ENCODE data around the gene SH3RF1. TPM values are rescaled to one million over a fixed set of nuclear protein-coding genes. Genes with fewer than 3 reads are reported as not detected.

The SH3RF1 gene
- total and polyA plus RNA-seq, 8 donors = 3.4 to 47.8 (median 18.9) TPM

DNA sequence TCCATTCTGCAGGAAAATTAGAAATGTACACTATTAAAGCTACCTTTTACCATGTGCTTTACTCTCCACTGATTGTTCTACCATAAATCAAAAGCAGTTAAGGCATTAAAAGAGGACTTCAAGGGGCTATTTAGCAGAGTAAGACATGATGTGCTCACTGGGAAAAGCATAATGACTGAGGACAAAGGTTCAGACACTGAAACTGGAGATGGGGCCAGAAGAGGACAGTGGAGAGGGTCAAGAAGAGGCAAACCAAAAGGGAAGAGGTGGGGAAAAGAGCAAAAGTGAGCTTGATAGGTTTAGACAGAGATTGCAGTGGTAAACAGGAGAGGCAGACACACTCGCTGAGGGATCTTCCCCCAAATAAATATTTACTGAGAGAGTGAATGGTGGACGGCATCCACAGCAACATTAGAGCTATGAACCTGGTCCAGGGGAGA, 23.8 kb downstream of the SH3RF1 start:
- Histone ChIP-seq H3K36me3 (no peaks in the 10 kb centered on the region), H3K4me3 (no peak overlapping the region), H3K4me1 (peaks cover 17 to 87% (median 47%) of the 10 kb centered on the region in 4 donors), H3K9me3 (no peaks in the 10 kb centered on the region), H3K27me3 (no peaks in the 10 kb centered on the region), H3K27ac (peak overlapping the region in 1 of 5 donors; percentile 18)
- DNase-seq = no peak
- WGBS, 5 donors = 33 to 65% (median 36%) methylated on average over 2 of the region's 2 CpGs
- TF ChIP-seq EP300 (IDR thresholded peaks at IDR 0.05) (no peak), POLR2AphosphoS5 (IDR thresholded peaks at IDR 0.05) (no peak), POLR2A (IDR thresholded peaks at IDR 0.05) (no peak)
- TF ChIP-seq, protein P1, sequence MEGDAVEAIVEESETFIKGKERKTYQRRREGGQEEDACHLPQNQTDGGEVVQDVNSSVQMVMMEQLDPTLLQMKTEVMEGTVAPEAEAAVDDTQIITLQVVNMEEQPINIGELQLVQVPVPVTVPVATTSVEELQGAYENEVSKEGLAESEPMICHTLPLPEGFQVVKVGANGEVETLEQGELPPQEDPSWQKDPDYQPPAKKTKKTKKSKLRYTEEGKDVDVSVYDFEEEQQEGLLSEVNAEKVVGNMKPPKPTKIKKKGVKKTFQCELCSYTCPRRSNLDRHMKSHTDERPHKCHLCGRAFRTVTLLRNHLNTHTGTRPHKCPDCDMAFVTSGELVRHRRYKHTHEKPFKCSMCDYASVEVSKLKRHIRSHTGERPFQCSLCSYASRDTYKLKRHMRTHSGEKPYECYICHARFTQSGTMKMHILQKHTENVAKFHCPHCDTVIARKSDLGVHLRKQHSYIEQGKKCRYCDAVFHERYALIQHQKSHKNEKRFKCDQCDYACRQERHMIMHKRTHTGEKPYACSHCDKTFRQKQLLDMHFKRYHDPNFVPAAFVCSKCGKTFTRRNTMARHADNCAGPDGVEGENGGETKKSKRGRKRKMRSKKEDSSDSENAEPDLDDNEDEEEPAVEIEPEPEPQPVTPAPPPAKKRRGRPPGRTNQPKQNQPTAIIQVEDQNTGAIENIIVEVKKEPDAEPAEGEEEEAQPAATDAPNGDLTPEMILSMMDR (IDR thresholded peaks at IDR 0.05) = no peak
- intact Hi-C loops (cut with DNase I; ENCODE audit: low total_unique reads) = no loop called here

DNA sequence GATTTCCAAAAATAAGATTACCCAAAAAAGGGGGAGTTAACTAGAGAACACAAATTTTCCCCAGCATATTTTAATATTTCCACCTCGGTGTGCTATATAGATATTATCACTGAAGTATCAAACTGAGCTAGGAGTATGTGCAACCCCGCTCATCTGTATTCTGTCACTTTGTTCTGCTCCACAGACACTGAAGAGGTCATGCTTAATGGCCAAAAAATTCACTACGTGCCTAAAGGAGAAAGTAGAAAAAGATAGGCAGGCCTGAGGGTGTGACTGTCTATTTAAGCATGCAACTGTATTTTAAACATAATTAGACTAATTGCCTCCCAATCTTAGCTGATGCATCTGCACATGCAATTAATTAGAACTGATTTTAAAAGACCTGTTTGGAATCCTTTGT, 24.5 kb downstream of the SH3RF1 start:
- TF ChIP-seq, protein P1 (IDR thresholded peaks at IDR 0.05) = no peak
- no peak for TF ChIP-seq POLR2AphosphoS5 (IDR thresholded peaks at IDR 0.05)
- TF ChIP-seq EP300 (IDR thresholded peaks at IDR 0.05) = no peak
- no peak for TF ChIP-seq POLR2A (IDR thresholded peaks at IDR 0.05)
- DNase-seq = no peak
- intact Hi-C loops (cut with DNase I; ENCODE audit: low total_unique reads) = no loop called here
- no peak overlapping the region for H3K4me3 ChIP-seq
- no peaks in the 10 kb centered on the region for H3K36me3 ChIP-seq
- no peaks in the 10 kb centered on the region for H3K9me3 ChIP-seq
- H3K27me3 ChIP-seq = no peaks in the 10 kb centered on the region
- H3K4me1 ChIP-seq = peaks cover 16 to 85% (median 44%) of the 10 kb centered on the region in 4 donors
- WGBS, 5 donors = 65 to 80% (median 77%) methylated on average over 3 of the region's 3 CpGs
- no peak overlapping the region for H3K27ac ChIP-seq

DNA sequence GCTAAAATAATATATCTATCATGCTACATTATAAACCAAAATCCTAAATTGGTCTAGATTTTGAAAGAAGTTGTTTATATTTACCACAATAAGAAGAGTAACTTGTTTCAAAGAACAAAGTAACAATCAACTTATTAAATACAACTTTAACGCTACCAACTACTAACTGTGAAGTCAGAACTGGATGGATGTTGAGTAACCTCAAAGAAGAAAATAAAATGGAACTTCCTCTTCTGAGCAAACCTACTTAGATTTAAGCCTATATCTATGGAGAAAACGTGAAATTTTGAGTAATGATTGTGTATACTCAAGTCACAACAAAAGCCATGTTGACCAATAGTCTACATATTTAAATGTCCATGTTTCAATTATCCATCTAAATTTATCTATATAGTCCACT, 25.7 kb downstream of the SH3RF1 start:
- Histone ChIP-seq H3K4me1 (peaks cover 11 to 74% (median 40%) of the 10 kb centered on the region in 4 donors), H3K27me3 (no peaks in the 10 kb centered on the region), H3K9me3 (no peaks in the 10 kb centered on the region), H3K4me3 (no peak overlapping the region), H3K36me3 (no peaks in the 10 kb centered on the region), H3K27ac (no peak overlapping the region)
- 74 to 82% (median 79%) methylated on average over 2 of the region's 2 CpGs for WGBS, 5 donors
- intact Hi-C loops (cut with DNase I; ENCODE audit: low total_unique reads) = no loop called here
- TF ChIP-seq, protein P1 (IDR thresholded peaks at IDR 0.05) = no peak
- TF ChIP-seq EP300 (IDR thresholded peaks at IDR 0.05) (no peak), POLR2A (IDR thresholded peaks at IDR 0.05) (no peak), POLR2AphosphoS5 (IDR thresholded peaks at IDR 0.05) (no peak)
- no peak for DNase-seq

DNA sequence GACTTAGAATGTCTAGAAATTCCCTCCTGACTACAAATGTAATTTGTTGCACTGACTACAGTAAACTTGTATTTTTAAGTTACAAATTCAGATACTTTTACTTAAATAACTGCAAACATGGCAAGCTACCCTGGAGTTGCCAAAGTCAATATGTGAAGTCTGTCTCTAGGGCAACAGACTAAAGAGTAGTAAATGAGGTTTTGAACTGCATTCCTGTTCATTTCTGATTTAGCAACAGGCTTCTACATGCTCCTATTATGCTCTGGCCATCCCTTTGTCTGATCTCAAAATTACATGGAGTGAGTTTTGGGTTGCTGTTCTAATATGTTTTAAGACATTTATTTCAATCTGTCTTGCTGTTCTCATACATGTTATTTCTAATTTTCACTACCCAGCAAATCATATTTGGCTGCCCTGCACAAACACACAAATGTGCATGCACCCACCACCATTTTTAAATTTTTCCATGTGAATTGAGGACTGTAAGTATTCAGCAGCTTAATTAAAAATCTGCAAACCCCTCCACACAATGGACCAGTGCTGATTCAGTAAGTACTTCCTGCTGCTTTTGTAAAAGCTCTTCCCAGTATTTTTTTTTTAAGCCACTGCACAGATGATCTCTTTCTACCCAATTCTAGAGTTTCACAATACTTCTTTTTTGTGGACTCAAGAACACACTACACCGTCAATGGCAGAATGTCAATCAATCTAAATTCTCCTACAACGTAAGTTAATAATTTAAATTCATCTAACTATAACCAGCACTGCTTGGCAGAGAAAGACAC, 26.7 kb downstream of the SH3RF1 start:
- Histone ChIP-seq H3K4me3 (no peak overlapping the region), H3K27me3 (no peaks in the 10 kb centered on the region), H3K4me1 (peaks cover 10 to 71% (median 38%) of the 10 kb centered on the region in 4 donors), H3K36me3 (no peaks in the 10 kb centered on the region), H3K27ac (no peak overlapping the region), H3K9me3 (no peaks in the 10 kb centered on the region)
- intact Hi-C loops (cut with DNase I; ENCODE audit: low total_unique reads) = no loop called here
- TF ChIP-seq POLR2A (IDR thresholded peaks at IDR 0.05) (no peak), EP300 (IDR thresholded peaks at IDR 0.05) (no peak), POLR2AphosphoS5 (IDR thresholded peaks at IDR 0.05) (no peak)
- TF ChIP-seq, protein P1 (IDR thresholded peaks at IDR 0.05) = no peak
- WGBS, 5 donors = 62 to 77% (median 65%) methylated on average over 2 of the region's 2 CpGs
- peak in 1 of 2 donors; percentile 67 for DNase-seq
